ENCODE data around the gene SMARCC2.
"Not testable (repeated sequence)": the region's sequence is repeated elsewhere in the genome, so short reads cannot be mapped to it uniquely, and the experiment has no call there.

The SMARCC2 gene

DNA sequence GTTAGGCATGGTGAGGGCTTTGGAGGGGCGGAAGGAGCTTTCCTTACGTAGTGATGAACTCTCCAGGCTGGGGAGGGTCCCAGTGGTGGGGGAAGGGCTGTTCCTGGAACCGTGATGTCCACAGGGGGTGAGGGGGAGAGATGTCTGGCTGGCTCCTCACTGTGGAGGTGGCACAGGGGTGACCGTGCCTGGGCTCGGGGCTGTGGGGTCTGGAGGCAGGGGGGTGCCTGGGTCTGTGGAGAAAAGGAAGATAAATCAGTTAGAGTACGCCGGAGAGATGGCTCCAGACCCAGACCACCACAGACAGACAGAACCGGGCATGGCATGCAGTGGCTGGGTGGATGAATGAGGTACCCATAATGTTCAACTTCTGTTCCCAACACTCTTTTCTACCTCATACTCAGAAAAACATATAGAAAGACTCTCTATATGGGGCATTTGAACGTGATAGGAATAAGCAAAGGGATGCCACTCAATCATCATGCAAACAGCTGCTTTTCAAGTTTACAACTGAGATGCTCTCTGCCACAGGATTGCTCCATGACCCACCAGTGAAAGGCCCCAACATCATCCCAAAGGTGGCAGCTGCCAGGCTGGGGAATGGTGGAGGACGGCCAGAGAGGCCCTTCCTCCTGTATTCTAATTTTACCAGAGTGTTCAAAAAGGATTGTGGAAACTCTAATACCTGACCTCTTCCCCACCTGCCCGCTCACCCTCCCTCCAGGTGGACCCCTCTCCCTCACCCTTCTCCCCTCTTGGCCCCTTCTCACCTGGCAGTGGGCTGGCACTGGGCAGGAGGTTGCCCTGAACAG, 25.5 kb downstream of the SMARCC2 start:
- no peak for DNase-seq (ENCODE audit: low spot score)

DNA sequence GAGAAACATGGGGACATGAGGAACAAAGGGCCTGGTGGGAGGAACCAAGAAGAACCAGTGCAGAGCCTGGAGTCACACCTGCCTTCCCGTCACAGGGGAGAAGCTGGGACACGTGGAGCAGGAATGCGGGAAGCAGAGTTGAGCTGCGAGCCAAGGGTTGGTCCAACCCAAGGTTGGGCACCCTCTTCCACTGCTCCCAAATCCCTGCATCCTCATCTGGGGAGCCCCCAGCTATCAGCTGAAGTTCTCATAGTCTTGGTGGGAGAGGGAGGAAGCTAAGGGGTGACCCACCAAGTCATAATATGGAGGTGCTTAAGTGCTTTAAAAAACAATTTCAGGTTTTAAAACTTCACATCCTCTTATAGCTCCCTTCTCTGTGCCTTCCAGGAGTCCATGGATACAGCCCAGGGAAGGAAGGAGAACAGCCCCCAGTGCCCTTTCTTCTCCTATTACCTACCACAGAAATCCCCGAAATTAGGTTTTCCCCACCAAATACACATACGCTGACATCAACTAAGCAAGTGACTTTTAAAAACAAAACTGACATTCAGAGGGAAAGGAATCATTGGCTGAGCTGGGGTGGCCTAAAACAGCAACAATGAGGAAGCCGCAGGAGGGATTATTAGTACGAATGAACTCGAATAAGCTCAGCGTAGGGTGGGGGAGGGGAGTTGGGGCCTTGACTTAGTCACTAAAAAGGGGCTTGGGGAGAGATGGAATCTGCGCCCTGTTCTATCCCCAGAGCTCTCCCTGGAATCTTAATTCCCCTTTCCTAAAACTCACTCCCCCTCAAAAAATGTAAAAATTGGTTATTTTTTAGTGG, 26.6 kb downstream of the SMARCC2 start:
- no peak for DNase-seq (ENCODE audit: low spot score)

DNA sequence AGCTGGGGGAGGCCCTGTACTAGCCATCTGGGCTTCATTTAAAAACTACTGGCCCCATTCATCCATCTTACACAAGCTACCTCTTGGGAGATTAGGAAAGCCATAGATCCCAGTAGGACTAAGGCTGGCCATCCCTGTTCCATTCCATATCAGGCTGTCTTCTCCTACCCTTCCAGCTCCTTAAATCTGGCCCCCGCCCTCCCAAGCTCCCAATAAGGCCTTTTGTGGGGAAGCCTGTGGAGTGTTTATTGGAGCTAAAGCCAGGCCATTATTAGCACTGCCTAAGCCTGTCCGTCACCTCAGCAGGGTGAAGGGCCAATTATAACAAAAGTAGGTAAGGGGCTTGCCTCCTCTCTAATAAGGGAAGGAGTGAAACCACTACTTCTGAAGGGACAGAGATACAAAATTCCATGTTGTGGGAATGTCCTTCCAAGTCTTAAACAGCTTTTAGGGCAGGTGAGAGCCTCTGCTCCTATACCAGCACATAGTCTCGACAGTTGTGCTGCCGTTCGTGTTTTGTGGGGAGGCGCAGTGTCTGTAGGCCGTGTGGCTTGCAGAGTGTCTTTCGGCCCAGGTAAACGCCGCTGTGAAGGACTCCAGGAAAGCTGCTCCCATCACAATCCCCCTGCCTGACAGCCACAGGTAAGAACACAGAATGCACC, 27.5 kb downstream of the SMARCC2 start:
- DNase-seq (ENCODE audit: low spot score) = no peak

DNA sequence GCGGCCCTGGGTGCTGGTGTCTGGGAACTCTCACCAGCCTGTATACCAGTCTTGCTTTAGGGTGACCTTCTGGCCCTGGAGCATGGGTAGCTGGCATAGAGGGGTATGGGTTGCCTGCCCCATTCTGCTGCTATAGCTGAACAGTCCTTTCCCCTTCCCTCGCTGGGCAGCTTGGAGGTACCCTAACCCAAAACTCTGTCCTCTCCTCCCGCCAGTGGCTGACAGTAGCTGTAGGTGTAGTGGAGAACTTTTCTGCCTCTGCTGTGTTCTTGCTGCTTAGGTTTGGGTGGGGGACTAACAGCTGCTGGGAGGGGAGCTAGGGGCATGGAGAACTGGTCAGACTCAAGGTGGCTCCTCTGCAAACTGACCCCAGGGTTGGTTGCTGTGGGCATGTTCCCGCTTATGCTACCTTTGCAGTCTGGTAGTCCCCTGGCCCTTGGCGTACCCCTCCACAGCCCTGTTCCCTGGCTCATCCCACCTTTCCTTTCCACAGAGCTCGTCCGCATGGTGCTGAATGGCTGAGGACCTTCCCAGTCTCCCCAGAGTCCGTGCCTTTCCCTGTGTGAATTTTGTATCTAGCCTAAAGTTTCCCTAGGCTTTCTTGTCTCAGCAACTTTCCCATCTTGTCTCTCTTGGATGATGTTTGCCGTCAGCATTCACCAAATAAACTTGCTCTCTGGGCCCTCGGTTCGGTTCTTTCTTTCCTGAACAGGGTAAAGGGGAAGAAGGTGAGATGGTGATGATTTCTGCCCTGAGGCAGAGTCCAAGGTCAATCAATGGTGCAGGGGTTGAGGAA, 28.2 kb downstream of the SMARCC2 start:
- no peak for DNase-seq (ENCODE audit: low spot score)

DNA sequence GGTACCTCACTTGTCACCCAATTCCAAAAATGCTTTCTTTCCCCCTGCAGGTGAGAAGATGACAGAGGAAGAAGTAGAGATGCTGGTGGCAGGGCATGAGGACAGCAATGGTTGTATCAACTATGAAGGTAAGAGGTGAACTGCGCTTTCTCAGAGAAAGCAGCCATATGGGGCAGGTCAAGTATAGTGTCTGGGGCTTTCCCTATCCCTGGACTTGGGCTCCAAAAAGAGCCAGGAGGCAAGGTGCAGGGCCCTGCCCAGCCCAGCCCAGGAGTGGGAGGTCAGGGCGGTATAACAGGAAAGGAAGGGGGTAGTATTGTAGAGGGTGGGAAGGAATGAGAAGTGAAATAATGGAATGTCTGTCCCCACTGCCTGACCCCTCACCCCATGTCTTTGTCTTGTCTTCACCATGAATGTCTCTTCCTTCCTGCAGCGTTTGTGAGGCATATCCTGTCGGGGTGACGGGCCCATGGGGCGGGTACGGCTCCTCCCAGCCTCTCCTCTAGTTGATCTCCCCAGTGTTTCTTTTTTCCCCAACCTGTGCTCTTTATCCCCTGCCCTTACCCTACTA, 29.0 kb downstream of the SMARCC2 start:
- no peak for DNase-seq (ENCODE audit: low spot score)

DNA sequence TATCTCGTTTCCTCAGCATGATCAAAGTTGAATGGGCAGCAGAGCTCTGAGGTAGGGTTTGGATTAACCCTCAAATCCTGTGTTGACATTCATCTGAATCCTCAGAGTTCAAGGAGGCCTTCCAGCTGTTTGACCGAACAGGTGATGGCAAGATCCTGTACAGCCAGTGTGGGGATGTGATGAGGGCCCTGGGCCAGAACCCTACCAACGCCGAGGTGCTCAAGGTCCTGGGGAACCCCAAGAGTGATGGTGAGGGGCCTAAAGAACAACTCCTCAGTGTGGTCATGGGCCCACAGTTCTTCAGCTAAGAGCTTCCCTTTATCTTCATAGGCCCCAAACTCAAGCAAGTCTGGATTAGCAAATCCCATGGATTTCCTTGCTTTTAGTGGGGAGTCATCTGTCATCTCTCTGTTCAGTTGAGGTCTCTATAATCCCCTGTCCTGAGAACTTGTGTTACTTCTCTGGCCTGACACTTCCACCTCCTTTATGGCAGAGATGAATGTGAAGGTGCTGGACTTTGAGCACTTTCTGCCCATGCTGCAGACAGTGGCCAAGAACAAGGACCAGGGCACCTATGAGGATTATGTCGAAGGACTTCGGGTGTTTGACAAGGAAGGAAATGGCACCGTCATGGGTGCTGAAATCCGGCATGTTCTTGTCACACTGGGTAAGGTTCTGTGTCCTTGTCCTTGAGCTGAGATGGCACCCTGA, 29.6 kb downstream of the SMARCC2 start:
- DNase-seq (ENCODE audit: low spot score) = no peak

DNA sequence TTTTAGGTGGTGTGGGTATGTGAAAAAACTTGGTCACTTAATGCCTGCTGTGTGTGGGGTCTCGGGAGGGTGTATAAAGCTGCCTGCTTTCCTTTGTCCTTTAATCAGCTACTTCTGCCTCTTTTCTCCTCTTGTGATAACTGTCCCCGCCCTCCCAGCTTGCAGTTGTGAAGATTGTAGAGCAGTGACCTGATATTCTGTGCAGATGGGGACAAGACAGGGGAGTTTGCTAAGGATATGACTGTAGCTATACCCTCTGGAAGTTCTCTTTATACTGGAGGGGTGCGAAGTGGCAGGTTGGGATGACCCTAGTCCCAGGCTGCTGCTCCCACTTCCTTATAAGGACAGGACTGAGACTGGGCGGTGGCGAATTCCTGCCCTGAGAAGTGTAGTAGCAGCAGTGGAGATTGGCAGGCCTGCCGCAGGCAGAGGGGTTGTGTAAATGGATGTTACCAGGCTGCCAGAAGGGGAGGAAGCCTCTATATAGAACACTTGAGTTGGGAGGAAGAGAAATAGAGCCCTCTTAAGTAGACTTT, 30.3 kb downstream of the SMARCC2 start:
- peak; percentile 70 for DNase-seq (ENCODE audit: low spot score)

DNA sequence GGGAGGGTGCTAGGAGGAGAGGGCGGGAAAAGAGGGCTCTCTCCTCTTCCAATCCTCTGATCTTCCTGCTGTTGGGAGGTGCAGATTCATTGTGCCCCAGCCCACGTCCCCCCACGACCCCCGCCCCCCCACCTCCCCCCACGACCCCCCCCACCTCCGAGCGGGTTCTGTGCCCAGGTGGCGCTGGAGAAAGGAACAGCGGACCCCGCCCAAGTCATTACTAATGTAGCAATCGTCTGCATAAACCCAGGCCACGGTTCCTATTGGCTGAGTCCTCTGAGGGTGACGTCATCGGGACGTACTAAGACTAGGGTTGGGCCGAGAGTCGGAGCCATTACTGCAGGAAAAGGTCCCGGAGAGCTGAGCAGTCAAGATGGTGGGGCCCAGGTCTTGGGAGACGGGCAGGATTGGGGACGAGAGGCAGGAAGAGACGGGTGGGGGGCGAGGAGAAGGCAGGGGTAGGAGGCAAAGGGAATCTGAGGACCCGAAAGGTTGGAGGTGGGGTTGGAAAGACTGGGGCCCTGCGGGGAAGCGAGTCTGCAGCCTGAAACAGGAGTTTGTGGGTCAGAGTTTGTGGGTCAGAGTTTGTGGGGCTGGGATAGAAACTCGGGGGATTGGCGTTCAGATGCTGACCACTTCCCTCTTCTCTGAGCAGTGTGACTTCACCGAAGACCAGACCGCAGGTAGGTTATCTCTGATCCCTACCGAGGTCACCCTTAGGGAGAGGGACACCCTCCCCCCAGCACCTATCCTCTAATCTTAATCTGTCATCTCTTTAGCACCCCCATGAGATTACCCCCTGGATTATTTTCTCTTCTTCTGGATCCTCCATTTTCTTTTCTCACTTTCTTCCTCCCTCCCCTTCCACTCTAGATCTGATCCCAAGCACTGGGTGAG, 31.0 kb downstream of the SMARCC2 start, which contains the start of gene MYL6:
Gene MYL6 (plus strand): TSS at position 331 of the 897 bp plus-strand sequence. CDS start 43 bp downstream, at position 374.
- peak; percentile 100 for DNase-seq (ENCODE audit: low spot score)

DNA sequence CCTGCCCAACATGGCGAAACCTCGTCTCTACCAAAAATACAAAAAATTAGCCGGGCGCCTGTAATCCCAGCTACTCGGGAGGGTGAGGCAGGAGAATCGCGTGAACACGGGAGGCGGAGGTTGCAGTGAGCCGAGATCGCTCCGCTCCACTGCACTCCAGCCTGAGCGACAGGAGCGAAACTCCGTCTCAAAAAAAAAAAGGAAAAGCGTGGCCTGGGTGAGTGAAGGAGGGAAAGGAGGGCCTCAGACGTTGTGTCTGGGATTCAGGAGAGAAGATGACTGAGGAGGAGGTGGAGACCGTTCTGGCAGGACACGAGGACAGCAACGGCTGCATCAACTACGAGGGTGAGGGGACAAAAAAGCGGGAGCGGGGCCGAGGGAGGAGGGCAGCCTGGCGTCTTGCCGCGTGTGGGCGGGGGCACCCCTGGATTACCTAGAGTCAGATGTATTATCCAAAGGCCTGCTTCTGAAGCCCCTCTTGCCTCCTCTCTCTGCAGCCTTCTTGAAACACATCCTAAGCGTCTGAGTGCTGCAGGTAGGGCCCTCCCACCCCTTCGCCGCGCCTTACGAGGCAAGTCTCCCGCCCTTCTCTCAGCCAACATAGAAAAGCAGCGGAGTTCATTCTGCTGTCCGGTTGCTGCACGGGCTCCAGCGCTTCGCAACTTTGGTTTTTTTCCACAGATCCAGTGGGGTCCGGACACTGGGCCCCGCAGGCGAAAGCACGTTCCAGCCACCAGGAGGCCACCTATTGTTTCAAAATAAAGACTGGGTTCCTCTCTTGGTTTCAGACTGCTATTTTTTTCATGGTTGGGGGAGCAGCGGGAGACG, 31.9 kb downstream of the SMARCC2 start:
- DNase-seq (ENCODE audit: low spot score) = peak; percentile 84

DNA sequence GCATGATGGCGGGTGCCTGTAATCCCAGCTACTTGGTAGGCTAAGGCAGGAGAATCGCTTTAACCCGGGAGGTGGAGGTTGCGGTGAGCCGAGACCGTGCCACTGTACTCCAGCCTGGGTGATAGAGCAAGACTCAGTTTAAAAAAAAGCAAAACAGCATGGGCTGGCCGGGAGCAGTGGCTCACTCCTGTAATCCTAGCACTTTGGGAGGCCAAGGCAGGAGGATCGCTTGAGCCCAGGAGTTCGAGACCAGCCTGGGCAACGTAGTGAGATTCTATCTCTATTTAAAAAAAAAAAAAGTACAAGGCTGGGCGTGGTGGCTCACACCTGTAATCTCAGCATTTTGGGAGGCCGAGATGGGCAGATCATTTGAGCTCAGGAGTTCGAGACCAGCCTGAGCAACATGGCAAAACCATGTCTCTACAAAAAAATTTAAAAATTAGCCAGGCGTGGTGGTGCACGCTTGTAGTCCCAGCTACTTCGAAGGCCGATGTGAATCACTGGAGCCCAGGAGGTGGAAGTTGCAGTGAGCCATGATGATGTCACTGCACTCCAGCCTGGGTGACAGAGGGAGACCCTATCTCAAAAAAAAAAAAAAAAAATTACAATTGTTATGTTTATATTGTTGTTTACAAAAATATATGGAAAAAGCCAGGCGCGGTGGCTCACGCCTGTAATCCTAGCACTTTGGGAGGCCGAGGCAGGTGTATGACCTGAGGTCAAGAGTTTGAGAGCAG, 32.7 kb downstream of the SMARCC2 start:
- DNase-seq (ENCODE audit: low spot score) = not testable (repeated sequence)

DNA sequence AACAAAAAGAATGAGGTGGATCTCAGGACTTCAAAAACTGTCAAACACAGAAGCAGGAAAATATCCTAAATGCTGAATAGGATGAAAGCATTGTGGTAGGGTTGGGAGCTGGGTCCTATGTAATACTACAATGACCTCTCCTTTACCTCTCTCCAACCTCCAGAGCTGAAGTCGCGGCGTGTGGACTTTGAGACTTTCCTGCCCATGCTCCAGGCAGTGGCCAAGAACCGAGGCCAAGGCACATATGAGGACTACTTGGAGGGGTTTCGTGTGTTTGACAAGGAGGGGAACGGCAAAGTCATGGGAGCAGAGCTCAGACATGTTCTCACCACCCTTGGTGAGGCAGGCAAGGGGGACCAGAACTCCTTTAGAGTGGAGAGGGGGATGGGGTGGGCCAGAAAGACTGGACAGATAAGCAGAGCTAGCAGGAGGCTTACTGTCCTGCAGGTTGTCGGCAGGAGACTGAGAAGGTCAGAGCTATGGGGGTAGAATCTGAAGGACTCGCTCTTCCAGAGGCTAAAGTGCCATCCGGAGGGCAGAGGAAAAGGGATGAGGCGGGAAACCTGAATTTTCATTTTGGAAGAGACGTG, 33.9 kb downstream of the SMARCC2 start:
- no peak for DNase-seq (ENCODE audit: low spot score)

DNA sequence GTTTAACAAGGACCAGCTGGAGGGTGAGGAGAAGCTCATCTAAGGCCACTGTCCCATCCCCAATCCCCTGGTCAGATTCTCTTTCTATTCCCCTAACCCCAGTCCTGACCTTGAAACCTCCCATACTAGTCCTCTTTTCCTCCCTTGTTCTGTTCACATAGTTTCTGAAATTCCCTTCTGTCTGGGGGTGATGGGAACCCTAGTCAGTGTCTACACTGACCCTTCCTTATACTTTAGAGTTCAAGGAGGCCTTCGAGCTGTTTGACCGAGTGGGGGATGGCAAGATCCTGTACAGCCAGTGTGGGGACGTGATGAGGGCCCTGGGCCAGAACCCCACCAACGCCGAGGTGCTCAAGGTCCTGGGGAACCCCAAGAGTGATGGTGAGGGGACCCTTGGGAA, 34.5 kb downstream of the SMARCC2 start:
- DNase-seq (ENCODE audit: low spot score) = no peak

DNA sequence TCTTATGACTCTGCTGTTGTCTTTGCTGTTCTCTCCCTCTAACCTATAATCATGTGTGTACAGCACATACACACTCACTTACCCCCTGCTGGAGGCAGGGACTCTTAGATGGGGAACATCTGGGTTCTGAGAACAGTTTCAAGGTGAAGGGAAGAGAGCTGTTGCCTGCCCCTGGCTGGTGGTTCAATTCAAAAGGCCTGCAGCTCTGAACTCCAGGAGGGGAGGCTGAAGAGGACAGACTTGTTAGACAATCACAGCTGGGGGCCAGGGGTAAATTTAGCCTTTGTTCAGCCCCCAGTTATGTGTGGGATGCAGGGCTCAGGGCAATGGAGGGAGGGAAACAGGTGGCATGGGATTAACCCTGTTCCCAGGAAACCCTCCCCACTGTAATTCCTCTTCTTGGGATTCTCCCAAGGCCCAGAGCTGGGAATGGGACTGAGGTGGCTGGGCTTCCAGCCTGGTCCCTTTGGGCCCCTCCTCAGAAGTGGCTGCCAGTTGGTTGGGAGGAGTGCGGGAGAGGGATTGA, 35.0 kb downstream of the SMARCC2 start:
- DNase-seq (ENCODE audit: low spot score) = no peak

DNA sequence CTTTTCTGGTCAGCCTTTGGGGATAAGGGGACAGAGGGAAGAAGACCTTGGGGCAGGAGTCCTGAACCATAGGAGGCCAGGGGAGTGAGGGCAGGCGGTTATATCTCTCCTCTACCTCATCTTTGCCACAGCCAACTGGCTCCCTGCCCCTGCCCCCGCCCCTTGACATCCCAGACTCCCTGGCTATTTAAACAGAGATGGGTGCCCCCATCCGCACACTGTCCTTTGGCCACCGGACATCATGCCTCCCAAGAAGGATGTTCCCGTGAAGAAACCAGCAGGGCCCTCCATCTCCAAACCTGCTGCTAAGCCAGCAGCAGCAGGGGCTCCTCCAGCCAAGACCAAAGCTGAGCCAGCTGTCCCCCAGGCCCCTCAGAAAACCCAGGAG, 35.6 kb downstream of the SMARCC2 start:
- no peak for DNase-seq (ENCODE audit: low spot score)

DNA sequence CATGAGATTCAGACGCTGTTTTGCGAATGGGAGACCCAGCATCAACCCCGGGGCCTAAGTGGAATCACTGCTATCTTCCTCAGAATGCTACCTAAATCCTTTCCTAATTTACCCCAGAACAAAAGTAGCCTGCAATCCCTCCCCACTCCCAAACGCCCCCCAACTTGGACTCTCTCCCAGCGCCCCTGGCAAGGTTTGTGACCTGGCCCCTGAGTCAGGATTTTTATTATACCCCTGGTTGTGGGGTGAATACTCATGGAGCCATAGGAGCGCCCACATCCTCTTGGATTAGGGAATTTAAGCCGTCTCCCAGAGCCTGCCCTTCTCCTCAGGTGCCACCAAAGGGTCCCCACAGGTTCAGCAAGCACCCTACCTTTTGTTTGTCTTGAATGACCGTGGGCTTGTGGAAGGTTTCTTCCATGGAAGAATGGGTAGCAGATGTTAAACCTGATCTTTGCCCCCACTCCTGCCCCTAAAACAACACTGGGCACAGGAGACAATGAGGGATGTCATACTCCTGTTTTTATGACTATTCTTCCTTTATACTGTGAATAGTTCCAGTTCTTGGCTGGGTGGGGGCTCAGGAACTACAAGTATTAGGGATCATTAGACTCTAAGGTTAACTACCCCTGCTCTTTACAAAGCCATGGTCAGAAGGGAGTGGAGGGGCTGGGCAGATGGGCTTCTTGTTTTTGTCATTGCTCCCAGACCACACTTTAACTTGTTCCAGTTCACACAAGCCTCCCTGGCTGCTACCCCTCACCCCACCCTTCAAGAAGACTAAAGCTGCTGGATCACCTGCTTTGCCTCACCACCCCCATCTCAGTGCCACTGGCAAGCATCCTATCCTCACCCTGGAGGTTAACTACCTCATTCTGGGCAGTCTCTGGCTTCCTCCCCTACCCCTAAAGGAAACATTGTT, 36.3 kb downstream of the SMARCC2 start:
- no peak for DNase-seq (ENCODE audit: low spot score)

DNA sequence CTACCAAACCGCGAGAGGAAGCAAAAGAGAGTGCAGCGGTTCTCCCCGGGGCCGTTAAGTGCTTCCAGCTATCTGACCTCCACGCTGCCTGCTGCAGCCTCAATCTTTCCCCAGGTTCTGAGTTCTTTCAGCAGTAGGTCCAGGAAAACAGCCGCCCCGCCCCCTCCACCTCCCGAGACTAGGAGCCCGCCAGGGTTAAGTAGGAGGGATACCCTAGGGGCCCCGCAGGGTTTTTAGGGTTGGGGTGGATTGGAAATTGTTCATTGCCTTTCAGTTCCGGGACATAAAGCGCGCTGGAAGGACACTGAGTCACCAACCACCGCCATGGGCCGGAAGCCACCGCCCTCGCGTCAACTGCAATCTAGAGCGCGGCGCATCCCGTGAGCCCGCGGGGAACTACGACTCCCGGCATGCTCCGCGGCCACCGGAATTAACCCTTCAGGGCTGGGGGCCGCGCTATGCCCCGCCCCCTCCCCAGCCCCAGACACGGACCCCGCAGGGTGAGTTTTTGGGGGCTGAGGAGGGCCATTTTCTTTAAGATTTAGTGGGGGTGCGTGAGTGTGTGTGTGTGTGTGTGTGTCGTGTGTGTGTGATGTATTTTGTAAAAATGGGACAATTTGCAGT, 37.0 kb downstream of the SMARCC2 start, which contains the start of gene MYL6B:
Gene MYL6B (plus strand): TSS at position 456 of the 624 bp plus-strand sequence. CDS start 1,332 bp downstream, outside the sequence.
- peak; percentile 91 for DNase-seq (ENCODE audit: low spot score)
